Heart left ventricle (tissue), 16 donors: ENCODE data around the gene FMO2. TPM values are rescaled to one million over a fixed set of nuclear protein-coding genes. Genes with fewer than 3 reads are reported as not detected.
A peak's percentile ranks its signal among the peaks of the same experiment; 100 is the strongest.

Experiments
- ATAC-seq, 4 donors: fragments of 200-7000 bp; cut with Tn5 transposase; one replicate each; pipeline ENCODE4 v1.9.1; 2020 to 2022; ENCODE audit warnings: moderate library complexity in 4 of 4, mild to moderate bottlenecking in 3 of 4, moderate number of reproducible peaks in 1 of 4
- DNase-seq, 5 donors: peaks; one replicate each; pipeline ENCODE4 v3.0.0-alpha.2; 2020
- H3K27ac ChIP-seq, 12 donors: fragments of 200-600 bp; sonication (generic) in 4 of 12; one replicate each; pipeline versions ENCODE4 v1.5.0 to v1.8.0; 2016 to 2022; ENCODE audit warnings: mild to moderate bottlenecking in 2 of 12
- H3K27me3 ChIP-seq, 9 donors: fragments of 200-600 bp; sonication (generic) in 2 of 9; one replicate each; pipeline versions ENCODE4 v1.5.1 to v1.8.0; 2016 to 2022; ENCODE audit warnings: mild to moderate bottlenecking in 3 of 9
- H3K36me3 ChIP-seq, 9 donors: fragments of 200-600 bp; sonication (generic) in 2 of 9; one replicate each; pipeline versions ENCODE4 v1.5.0 to v1.8.0; 2018 to 2022; ENCODE audit warnings: mild to moderate bottlenecking in 2 of 9
- H3K4me1 ChIP-seq, 12 donors: fragments of 200-600 bp; sonication (generic) in 4 of 12; one replicate each; pipeline versions ENCODE4 v1.5.0 to v1.8.0; 2016 to 2022; ENCODE audit warnings: mild to moderate bottlenecking in 3 of 12
- H3K4me3 ChIP-seq, 12 donors: fragments of 200-600 bp; sonication (generic) in 4 of 12; one replicate each; pipeline versions ENCODE4 v1.5.0 to v1.8.0; 2017 to 2022; ENCODE audit warnings: mild to moderate bottlenecking in 9 of 12, moderate library complexity in 4 of 12
- H3K9me3 ChIP-seq, 12 donors: fragments of 200-600 bp; sonication (generic) in 4 of 12; one replicate each; pipeline versions ENCODE4 v1.5.0 to v1.8.0; 2016 to 2022; ENCODE audit warnings: mild to moderate bottlenecking in 1 of 12
- CTCF ChIP-seq, 12 donors: fragments of 200-600 bp; sonication (generic) in 4 of 12; IDR thresholded peaks; one replicate each; pipeline versions ENCODE4 v1.5.0 to v1.8.0; 2018 to 2022; ENCODE audit warnings: antibody characterized with exemption in 12 of 12, mild to moderate bottlenecking in 5 of 12
- POLR2A ChIP-seq, 2 donors: fragments of 450-650 bp; IDR thresholded peaks; one replicate each; pipeline ENCODE4 v1.6.1; 2017; ENCODE audit warnings: antibody characterized with exemption in 2 of 2, mild to moderate bottlenecking in 2 of 2, moderate library complexity in 2 of 2
- WGBS, 4 donors: extraction: QIAGEN DNeasy Blood & Tissue Kit in 2 of 4; methylation state at CpG; one replicate each; pipeline versions ENCODE4 v1.1.5 to v1.1.7; 2013 to 2018; 5-methylcytosine and 5-hydroxymethylcytosine counted together
- intact Hi-C, 10 donors: fragments of 100-400 bp; cut with DNase I; formaldehyde crosslinking; loops; one replicate each; pipeline versions ENCODE4 v1.11.1 to v1.14.2; 2022
- polyA plus RNA-seq, 2 donors: library from polyadenylated mRNA; stranded (reverse); fragments of 200-250 nt; gene quantifications; one replicate each; pipeline ENCODE4 v1.2.3, GENCODE V29; 2013
- total RNA-seq, 9 donors: library from RNA; depleted of rRNA in 2 of 9; stranded (reverse); fragments of >200 nt in 2 of 9; fragmentation: NEBNext Ultra II Directional in 3 of 9; extraction: Animal tissue kit (Norgen Biotek cat#: 25700) in 3 of 9; gene quantifications; one replicate each; pipeline versions ENCODE4 v1.1.0 to v1.2.4, GENCODE V29; 2016 to 2023
- donor health status: ischemic (EF 13 %, LVEDD 7.1; RV severe dilation, severe dysfunction).
- donor health status: healthy with polysubstance abuse.
- donor health status: DM: no; HTN: yes; CAD: no.
- donor health status: DM: no; HTN: no; CAD: no.
- donor health status: ischemic (EF 25% LVEDD 6.9; RV normal size, moderate dysfunction).
- donor health status: ischemic (EF 25% LVEDD 5.7; RV mildly dilated, moderate dysfunction).
- donor health status: healthy.
- donor health status: DM: yes; HTN: yes; CAD: no.
- donor health status: ischemic (EF 35%, LVEDD 5.7; RV mildly dilated, moderate dysfunction).
- donor health status: nonischemic (EF 11% LVEDD 7.7; RV severe dilation, severe dysfunction).
- donor health status: DM: yes; HTN: yes; CAD: no.
- donor health status: PGD.
- donor health status: ischemic (EF 29% LVEDD 5.4; RV normal size, mild dysfunction).
- donor health status: nonischemic (EF 23%, LVEDD 6.1; RV moderate dilation, normal function).

The FMO2 gene
- total and polyA plus RNA-seq, 11 donors: 7.5 to 65.6 (median 28.6) TPM

GRCh38 chr1:171252482-171252881, 67.4 kb downstream of the FMO2 start:
- intact Hi-C loops: no loop called here
- H3K4me1 ChIP-seq: peaks cover 0 to 14% (median 3%) of the 10 kb centered on the region in 12 donors
- 76 to 88% (median 79%) methylated on average over 5 of the region's 5 CpGs for WGBS, 4 donors
- no peak for TF ChIP-seq POLR2A (IDR thresholded peaks at IDR 0.05)
- no peak for TF ChIP-seq CTCF (IDR thresholded peaks at IDR 0.05)
- no peaks in the 10 kb centered on the region for H3K9me3 ChIP-seq
- no peak overlapping the region for H3K4me3 ChIP-seq
- ATAC-seq (no peak), DNase-seq (no peak)
- no peak overlapping the region for H3K27ac ChIP-seq
- H3K27me3 ChIP-seq: peaks cover 0 to 20% (median 3%) of the 10 kb centered on the region in 9 donors
- H3K36me3 ChIP-seq: no peaks in the 10 kb centered on the region

- H3K4me3 ChIP-seq: no peak overlapping the region
- H3K4me1 ChIP-seq: peaks cover 0 to 18% (median 5%) of the 10 kb centered on the region in 12 donors
- no peaks in the 10 kb centered on the region for H3K36me3 ChIP-seq
- peaks cover 0 to 20% (median 3%) of the 10 kb centered on the region in 9 donors for H3K27me3 ChIP-seq
- no peaks in the 10 kb centered on the region for H3K9me3 ChIP-seq
- WGBS, 4 donors: 79 to 87% (median 84%) methylated on average over 4 of the region's 4 CpGs
- no peak overlapping the region for H3K27ac ChIP-seq
- intact Hi-C loops: loop anchor here in 1 of 10 donors (2.0 kb wide), 1 partner anchor 36 kb away; no protein-coding TSS in a partner anchor
- ATAC-seq: no peak
- DNase-seq: no peak
- TF ChIP-seq CTCF (IDR thresholded peaks at IDR 0.05) (no peak), POLR2A (IDR thresholded peaks at IDR 0.05) (no peak)
These were observed 69.8 kb downstream of the FMO2 start for GRCh38 chr1:171254859-171255258.

- ATAC-seq: peak in 3 of 4 donors; percentile 20 to 55 (median 36)
- no peak overlapping the region for H3K4me3 ChIP-seq
- peak in 1 of 5 donors; percentile 34 for DNase-seq
- H3K27ac ChIP-seq: peak overlapping the region in 2 of 12 donors; percentile 39 to 70
- H3K4me1 ChIP-seq: peaks cover 0 to 15% (median 0%) of the 10 kb centered on the region in 12 donors
- TF ChIP-seq CTCF (IDR thresholded peaks at IDR 0.05) (no peak), POLR2A (IDR thresholded peaks at IDR 0.05) (no peak)
- WGBS, 4 donors: 43 to 54% (median 46%) methylated on average over 8 of the region's 8 CpGs
- H3K9me3 ChIP-seq: no peaks in the 10 kb centered on the region
- no peaks in the 10 kb centered on the region for H3K36me3 ChIP-seq
- intact Hi-C loops: no loop called here
- H3K27me3 ChIP-seq: peaks cover 0 to 18% (median 3%) of the 10 kb centered on the region in 9 donors
These were observed 72.0 kb downstream of the FMO2 start for GRCh38 chr1:171256940-171257606.

- DNase-seq (no peak), ATAC-seq (peak; percentile 24 to 32 (median 30))
- Histone ChIP-seq H3K36me3 (no peaks in the 10 kb centered on the region), H3K9me3 (no peaks in the 10 kb centered on the region), H3K4me3 (no peak overlapping the region), H3K27me3 (peaks cover 0 to 12% (median 1%) of the 10 kb centered on the region in 9 donors), H3K4me1 (peaks cover 0 to 14% (median 0%) of the 10 kb centered on the region in 12 donors), H3K27ac (peak overlapping the region in 5 of 12 donors; percentile 4 to 70 (median 46))
- no peak for TF ChIP-seq CTCF (IDR thresholded peaks at IDR 0.05)
- TF ChIP-seq POLR2A (IDR thresholded peaks at IDR 0.05): no peak
- 51 to 67% (median 58%) methylated on average over 5 of the region's 5 CpGs for WGBS, 4 donors
- intact Hi-C loops: no loop called here
These were observed 72.5 kb downstream of the FMO2 start for GRCh38 chr1:171257607-171258076.
